GM18951 (cell line): ENCODE results near the gene TRAM2.

Experiments used
- POLR2A ChIP-seq: IDR thresholded peaks from 4 replicates; pipeline ENCODE4 v1.6.1; 2011; ENCODE audit warnings: mild to moderate bottlenecking; ENCODE audit not compliant: insufficient read length, insufficient read depth; ENCODE audit errors: extremely low read depth
- in situ Hi-C: fragments of 300-500 bp; cut with MboI; formaldehyde crosslinking; loops from one replicate; pipeline ENCODE4 v1.12.0; 2022; ENCODE audit warnings: low sequenced_read_pairs, mixed read lengths, inconsistent platforms; ENCODE audit not compliant: unreplicated experiment

TRAM2 gene

DNA sequence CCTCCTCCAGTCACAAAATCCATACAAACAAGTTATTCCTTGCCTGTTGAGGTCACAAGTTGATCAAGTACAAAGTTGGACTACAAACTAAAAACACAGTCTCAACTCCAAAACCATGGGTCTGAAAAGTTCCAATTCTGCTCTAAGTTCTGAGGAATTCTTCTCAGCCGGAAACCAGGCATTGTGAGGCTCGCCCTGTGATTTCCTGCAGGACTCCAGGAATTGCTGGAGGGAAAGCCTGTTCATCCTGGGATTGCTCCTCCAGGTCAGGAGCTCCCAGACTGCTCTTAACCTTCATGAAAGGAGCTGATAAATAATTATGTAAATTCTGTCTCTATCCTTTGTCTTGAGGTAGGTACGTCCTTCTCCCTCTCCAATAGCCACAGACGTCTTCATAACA, 8.5 kb downstream of the TRAM2 start:
- in situ Hi-C loops, result no loop called here
- TF ChIP-seq POLR2A, result no peak

DNA sequence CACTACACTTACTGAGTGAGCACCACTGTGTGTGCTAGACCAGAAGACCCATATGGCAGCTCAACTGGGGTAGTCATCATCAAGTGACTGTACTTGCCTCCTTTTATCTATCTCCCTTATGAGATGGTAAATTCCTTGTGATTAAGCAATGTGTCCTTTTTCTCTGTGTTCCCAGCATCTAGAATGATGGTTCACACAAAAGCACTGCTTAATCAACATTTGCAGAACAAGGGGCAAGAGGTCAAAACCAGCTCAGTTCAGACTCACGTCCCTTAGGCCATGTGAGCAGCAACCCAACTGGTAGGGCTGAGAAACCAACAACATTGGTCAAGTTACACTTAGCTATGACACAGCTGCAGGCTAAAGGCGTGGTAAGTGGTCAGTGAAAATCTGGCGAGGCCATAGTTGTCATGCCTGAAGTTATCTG, 10.0 kb downstream of the TRAM2 start:
- no peak for TF ChIP-seq POLR2A
- in situ Hi-C loops, result no loop called here

DNA sequence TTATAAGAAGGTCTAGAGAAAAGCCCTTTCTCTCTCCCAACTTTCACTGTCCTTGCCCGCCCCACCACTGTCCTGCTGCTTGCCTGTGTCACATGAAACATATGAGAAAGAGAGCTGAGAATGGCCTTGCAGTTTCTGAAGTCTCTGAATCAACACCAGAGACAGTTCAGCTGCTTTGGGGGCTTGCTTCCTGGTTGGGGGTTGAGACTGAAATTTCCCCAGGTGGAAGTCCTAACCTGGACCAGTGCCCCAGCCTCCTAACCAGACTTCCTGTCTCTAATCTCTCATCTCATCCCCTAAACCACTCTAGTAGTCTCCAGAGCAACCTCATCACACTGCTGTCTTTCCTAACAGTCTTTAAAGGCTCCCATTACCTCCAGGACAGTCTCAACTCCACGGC, 10.7 kb downstream of the TRAM2 start:
- in situ Hi-C loops, result no loop called here
- no peak for TF ChIP-seq POLR2A

DNA sequence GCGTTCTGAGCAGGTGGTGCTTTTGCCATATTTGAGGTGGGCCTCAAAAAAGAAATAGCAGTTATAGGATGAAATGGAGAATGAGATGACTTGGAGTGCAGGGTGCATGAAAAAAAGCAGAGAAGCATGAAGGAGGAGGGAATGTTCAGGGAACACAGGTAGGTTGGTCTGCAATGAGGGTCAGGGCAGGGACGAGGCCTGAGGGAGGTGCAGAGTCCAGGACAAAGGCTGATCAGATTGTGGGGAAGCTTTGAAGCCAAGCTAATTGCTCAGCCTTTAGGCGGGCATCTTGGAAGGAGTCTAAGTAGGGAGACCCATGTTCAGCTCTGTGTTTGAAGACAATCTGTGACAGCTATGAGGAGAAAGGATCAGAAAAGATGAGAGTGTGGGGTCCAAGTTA, 12.0 kb downstream of the TRAM2 start:
- in situ Hi-C loops, result no loop called here
- no peak for TF ChIP-seq POLR2A

DNA sequence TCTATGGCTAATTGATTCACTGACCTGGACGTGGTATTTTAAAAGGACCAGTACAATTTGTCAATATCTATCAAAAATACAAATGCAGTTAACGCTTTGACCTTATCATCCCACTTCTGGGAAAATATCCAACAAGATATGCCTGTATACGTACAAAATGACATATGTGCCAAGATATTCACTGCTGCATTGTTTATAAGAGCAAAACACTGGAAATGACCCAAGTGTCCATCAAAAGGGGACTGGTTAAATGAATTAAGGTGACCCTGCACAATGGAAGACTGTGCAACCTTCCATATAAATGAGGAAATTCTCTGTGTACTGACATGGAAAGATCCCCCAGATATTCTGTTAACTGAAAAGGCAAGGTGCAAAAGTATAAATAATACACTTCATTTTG, 13.9 kb downstream of the TRAM2 start:
- in situ Hi-C loops, result no loop called here
- no peak for TF ChIP-seq POLR2A

DNA sequence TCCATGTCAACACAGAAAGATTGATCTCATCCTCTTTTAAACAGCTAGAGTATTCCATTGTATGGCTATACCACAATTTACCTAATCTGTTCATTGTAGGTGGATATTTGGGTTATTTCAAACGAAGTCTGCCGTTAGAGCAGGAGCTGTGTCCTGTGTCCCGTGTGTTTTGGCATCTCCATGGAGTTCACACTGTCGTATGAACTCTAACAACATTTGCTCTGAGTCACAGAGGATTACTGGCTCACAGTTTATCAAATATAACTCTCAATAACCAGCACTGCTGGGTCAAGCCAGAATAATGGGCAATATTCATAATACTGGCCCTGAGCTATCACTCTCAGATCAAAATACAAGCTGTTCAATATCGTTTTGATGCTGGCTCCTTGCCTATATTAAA, 16.4 kb downstream of the TRAM2 start:
- in situ Hi-C loops, result no loop called here
- TF ChIP-seq POLR2A, result no peak

DNA sequence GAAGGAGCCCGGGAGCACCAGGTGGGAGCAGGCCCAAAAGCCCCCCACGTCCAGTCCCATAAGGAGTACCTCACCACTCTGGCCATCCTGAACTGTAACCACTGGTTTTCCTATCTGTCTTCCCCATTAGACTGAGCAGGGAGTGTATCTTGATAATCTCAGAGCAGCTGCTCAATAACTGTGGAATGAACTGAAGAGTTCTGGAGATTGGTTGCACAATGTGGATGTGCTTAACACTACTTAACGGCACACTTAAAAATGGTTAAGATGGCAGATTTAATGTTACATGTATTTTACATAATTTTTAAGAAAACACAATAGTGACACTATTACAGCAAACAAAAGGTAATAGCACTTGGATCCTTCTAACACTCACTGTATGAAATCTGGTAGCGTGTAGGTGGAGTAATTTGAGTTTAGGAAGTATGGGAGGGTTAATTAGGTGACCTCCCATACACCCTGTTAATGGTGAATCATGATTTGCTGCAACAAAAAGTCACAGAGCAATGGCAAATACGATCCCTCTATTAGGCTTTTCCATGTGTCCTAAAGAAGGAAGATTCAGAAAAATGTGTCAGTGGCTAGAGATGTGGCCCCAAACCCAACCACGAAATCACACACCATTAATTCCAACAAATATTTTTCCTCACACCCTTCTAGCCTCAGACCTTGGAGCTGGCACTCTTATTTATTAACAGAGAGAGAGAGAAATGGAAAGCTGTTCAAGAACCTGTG, 18.4 kb downstream of the TRAM2 start:
- TF ChIP-seq POLR2A, result no peak
- in situ Hi-C loops, result no loop called here

DNA sequence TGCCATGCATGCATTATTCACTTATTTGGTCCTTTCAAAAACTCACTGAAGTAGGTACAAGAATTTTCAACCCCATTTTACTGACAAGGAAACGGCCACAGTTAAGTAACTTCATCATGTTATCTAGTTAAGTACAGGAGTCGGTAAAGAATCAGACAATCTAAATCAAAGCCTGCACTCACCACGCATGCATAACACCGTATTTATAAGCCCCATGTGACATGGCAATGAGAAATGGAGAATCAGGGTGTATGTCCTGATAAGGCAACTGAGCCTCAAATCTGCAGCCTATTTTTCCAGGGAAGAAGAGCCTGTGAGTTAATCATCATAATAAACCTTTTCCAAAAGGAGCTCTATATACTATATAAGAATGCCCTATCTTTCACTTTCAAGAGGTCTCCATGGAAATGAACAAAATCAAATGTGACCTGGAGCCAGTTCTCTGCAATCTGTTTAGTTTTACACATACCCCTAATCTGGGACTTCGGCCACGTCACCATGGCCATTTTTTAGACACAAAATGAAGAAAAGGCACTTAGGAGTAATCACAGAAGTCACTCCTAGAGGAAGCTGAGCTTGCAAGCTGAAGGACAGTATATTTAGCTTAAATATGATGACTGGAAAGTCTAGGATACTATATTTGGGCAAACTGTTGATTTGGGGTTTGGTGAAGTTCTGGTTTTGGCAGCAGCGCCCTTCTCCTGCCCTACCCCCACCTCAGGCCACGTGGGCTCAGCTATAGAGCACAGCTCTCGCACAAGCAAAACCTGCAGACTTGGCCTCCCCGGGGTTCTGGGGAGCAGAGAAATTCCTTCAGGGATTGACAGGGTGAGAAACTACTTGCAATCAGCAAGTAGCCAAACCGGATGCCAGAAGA, 19.2 kb downstream of the TRAM2 start:
- no peak for TF ChIP-seq POLR2A

DNA sequence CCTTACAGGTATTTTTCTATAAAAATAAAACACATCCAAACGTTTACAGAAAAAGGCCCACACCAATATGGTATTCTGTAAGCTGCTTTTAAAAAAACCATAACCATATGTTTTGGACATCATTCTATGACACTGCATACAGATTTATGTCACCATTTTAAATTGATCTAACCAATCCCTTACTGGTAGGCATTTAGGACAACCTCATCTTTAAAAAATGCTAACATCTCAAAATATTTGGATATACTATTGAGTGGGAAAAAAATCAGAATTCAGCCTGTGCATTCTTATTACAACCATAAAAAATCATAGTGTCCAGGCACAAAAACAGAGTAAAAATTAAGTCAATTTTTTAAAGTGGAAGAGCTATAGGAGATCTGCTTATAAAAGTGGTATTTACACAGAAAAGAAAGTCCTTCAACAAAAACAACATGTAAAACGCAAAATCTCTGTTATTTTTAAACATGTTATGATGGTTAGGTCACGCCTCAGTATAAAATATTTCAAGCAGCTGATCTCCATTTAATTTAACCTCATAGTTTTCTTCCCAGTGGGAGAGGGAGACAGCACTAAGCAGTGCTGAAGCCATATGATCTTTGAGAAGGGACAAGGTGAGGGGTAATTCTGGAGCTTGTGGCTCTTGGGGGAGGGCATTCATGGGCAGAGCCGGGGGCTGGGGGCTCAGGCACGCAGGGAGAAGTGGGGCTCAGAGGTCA, 21.2 kb downstream of the TRAM2 start:
- TF ChIP-seq POLR2A, result no peak
- in situ Hi-C loops, result no loop called here

More for the DNA sequence above, 19.2 kb downstream of the TRAM2 start:
- in situ Hi-C loops, result no loop called here

DNA sequence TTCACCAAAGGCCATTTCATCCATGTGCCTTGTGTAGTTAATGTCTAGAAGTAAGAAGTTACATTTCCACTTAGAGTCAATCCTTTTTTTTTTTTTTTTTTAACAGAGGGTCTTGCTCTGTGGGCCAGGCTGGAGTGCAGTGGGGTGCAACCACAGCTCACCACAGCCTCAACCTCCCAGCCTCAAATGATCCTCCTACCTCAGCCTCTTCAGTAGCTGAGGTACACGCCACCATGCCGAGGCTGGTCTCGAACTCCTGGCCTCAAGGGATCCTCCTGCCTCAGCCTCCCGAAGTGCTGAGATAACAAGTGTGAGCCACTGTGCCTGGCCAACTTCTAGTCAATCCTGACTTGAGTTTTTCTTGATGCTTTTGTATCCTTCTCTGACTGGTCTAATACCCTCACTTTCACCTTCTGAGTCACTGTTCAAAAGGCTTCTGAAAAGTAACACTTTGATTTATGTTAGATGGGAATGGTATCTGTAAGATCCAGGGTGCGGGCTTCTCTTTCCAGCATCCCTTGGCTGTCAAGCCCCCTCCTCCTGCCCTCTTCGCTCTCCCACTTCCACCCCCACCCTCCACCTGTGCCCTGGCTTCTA, 22.1 kb downstream of the TRAM2 start:
- TF ChIP-seq POLR2A, result no peak
- in situ Hi-C loops, result no loop called here

DNA sequence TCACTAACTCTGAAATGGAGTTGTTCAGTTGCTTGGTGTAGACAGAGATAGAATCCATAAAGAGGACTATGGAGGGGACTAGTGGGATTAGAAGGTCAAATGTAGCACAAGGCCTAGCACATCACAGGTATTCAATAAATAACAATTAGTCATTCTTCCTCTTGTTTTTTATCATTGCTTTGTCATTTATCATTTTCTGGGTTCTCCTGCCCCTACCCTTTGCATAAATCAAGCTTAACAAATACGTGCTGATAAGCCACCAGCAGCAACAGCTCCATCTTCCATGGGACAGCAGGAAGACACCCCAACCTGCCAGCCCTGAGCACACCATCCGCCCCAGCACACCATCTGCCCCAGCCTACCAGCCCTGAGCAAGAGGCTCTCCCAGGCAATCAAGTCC, 23.1 kb downstream of the TRAM2 start:
- in situ Hi-C loops, result no loop called here
- no peak for TF ChIP-seq POLR2A

DNA sequence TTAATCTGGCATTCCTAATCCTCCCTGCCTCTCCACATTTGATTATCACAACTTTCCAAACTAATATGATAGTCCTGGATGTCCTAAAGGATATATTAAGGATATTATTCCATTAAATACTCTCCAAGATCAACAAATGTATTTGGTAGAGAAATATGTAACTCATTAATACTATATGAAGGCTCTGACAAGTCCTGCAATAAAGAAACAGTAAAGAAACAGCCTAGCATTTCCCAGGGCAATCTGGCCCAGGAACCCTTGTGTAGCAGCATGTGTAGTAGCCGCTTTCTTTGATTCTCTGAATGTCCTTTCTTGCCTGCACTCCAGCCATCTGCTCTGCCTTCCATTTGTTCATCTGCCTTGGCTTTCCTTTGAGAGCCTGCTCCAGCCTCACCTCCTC, 23.7 kb downstream of the TRAM2 start:
- TF ChIP-seq POLR2A, result no peak
- in situ Hi-C loops, result no loop called here

DNA sequence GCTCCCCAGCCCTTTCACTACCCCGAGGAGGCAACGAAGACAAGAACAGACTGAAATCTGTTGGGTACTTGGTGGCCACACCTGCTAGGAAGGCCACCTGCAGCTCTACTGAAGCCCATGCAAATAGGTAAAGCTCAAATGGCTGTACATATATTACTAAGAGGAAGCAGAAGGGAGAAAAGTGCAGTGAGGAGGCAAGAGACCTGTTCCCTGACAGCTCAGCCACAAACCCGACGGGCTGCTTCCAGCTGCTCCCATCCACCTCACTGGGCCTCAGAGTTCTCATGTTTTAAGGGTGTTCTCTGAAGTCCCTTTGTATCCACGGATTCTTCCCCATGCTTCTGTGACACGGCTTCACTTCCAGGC, 24.6 kb downstream of the TRAM2 start:
- no peak for TF ChIP-seq POLR2A
- in situ Hi-C loops, result no loop called here
